ENCODE measurements around the gene STIP1.

The STIP1 gene

DNA sequence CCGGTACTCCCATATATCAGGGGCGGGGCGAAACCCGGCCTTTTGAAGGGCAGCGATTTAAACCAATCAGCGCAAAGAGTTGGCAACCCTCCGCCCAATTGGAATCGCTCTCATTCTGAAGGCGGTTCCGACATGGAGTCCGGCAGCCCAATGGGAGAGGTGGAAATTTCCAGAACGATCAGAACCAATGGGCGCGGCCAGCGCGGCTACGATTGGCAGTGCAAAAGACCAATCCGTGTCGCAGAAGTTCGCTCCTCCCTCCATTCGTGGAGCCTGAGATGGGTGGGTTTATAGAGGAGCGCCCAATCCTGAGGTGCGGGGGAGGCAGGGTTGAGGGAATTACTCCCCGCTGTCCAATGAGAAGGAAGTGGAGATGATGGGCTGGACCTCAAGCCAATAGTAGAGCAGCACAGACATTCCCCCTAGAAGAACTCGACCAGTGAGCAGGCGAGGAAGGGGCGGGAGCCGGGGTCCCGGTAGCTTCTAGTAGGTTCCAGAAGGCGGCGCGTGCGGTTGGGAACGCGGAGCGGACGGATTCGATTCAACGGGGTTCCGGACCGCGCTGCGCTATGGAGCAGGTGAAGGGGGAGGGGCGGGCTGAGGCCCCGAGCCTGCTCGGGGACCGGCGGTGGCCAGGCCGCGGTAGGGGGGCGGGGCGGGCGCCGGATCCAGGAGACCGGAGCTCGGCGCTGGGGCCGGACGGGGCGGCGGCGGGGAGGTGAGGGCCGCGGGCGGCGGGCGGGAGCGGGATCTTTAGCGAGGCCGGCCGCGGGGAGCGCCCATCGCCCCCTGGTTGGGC lies at the start of gene STIP1:
Gene STIP1 (plus strand): TSS at position 479 of the 799 bp plus-strand sequence. CDS start 91 bp downstream, at position 570.
- H3K4me1 ChIP-seq (ENCODE audit: control insufficient read depth, insufficient read depth, low read length) = peaks cover 34% of the 10 kb centered on the region
- H3K9me3 ChIP-seq (ENCODE audit: control insufficient read depth in 2 of 2, low read length in 2 of 2) = no peaks in the 10 kb centered on the region

DNA sequence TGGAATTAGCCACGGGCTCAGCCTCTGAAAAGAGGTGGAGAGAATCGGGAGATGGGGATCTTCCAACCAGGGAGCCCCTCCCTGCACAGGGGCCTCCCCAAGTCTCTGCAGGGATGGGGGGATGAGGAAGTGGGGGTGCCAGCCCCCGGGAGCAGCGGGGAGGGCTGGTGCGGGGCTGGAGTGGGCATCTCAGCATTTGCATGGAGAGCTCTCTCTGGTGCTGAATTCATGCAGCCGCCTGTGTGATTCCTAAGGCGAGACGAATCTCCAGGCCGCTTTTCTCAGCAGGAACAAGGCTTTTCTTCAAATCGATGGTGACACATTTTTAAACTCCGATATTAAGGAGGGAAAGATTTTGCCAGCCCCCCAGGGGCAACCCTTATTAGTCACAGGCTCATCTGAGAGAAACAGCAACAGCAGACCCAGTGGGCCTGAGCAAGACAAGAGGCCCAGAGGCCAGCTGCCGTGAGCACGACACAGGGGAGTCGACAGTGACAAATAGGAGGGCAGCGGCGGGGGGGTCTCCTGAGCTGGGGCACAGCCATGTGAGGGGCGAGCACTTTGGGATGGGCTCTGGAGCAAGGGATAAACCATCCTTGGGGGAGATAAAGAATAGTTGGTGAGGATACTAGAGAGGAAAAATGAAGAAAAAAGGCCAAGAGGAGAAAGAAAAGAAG lies 49.1 kb upstream of the STIP1 start:
- H3K36me3 ChIP-seq (ENCODE audit: control insufficient read depth in 2 of 2, insufficient read depth in 2 of 2, low read length in 2 of 2) = no peaks in the 10 kb centered on the region
- H3K4me3 ChIP-seq (ENCODE audit: low read length in 2 of 2) = no peak overlapping the region
- H3K27ac ChIP-seq (ENCODE audit: low read length) = no peak overlapping the region
- H3K4me1 ChIP-seq (ENCODE audit: control insufficient read depth, insufficient read depth, low read length) = peaks cover 17% of the 10 kb centered on the region
- H3K9me3 ChIP-seq (ENCODE audit: control insufficient read depth in 2 of 2, low read length in 2 of 2) = no peaks in the 10 kb centered on the region
- no peaks in the 10 kb centered on the region for H3K27me3 ChIP-seq (ENCODE audit: control insufficient read depth in 1 of 2, insufficient read depth in 2 of 2, low read length in 2 of 2)
- no peak overlapping the region for H3K9ac ChIP-seq (ENCODE audit: low read length in 2 of 2)

More for the DNA sequence above, at the start of gene STIP1:
- Histone ChIP-seq H3K27me3 (ENCODE audit: control insufficient read depth in 1 of 2, insufficient read depth in 2 of 2, low read length in 2 of 2) (no peaks in the 10 kb centered on the region), H3K9ac (ENCODE audit: low read length in 2 of 2) (peak within 1 kb of the TSS; percentile 85 to 87), H3K36me3 (ENCODE audit: control insufficient read depth in 2 of 2, insufficient read depth in 2 of 2, low read length in 2 of 2) (no peaks in the 10 kb centered on the region), H3K4me3 (ENCODE audit: low read length in 2 of 2) (peak within 1 kb of the TSS; percentile 81 to 86), H3K27ac (ENCODE audit: low read length) (peak within 1 kb of the TSS; percentile 91)

DNA sequence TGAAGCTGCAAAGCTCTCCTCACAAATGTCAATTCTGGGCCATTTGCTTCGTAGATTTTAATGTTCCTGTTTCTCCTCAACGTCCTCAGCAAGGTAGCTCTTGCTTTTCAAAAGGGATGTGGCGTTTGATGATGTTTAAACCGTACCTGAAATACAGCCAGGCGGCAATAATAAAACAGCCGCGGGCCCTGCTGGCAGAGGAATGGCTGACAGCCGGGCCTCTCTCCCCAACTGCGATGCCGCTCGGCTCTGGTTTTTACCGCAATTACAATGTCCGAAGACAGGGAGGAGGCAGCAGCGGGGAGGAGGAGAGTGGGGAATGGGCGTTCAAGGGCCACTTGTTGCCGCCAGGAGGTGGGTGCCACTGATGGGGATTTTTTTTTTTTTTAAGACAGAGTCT lies 47.6 kb upstream of the STIP1 start:
- H3K4me3 ChIP-seq (ENCODE audit: low read length in 2 of 2) = no peak overlapping the region
- H3K9me3 ChIP-seq (ENCODE audit: control insufficient read depth in 2 of 2, low read length in 2 of 2) = no peaks in the 10 kb centered on the region
- H3K36me3 ChIP-seq (ENCODE audit: control insufficient read depth in 2 of 2, insufficient read depth in 2 of 2, low read length in 2 of 2) = no peaks in the 10 kb centered on the region
- H3K27ac ChIP-seq (ENCODE audit: low read length) = no peak overlapping the region
- no peak overlapping the region for H3K9ac ChIP-seq (ENCODE audit: low read length in 2 of 2)
- no peaks in the 10 kb centered on the region for H3K27me3 ChIP-seq (ENCODE audit: control insufficient read depth in 1 of 2, insufficient read depth in 2 of 2, low read length in 2 of 2)
- peaks cover 17% of the 10 kb centered on the region for H3K4me1 ChIP-seq (ENCODE audit: control insufficient read depth, insufficient read depth, low read length)

DNA sequence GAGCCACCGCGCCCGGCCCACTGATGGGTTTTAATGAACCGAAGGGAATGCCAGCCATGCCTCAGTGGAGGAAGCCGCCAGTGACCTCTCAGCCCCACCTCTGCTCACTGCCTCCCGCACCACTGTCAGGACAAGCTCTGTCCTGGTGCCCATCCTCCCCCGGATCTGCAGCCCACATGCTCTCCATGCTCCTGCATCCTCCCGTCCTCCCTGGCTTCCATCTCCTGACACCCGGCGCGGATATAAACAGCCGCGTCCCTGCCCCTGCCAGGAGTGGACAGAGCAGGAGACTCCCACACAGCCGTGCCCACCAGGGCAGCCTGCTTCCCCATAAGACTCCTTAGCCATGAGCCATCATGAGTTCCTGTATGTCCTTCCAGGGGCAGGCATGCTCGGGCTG lies 46.9 kb upstream of the STIP1 start:
- H3K4me1 ChIP-seq (ENCODE audit: control insufficient read depth, insufficient read depth, low read length) = peaks cover 17% of the 10 kb centered on the region
- H3K9ac ChIP-seq (ENCODE audit: low read length in 2 of 2) = no peak overlapping the region
- H3K36me3 ChIP-seq (ENCODE audit: control insufficient read depth in 2 of 2, insufficient read depth in 2 of 2, low read length in 2 of 2) = no peaks in the 10 kb centered on the region
- no peak overlapping the region for H3K4me3 ChIP-seq (ENCODE audit: low read length in 2 of 2)
- no peak overlapping the region for H3K27ac ChIP-seq (ENCODE audit: low read length)
- H3K27me3 ChIP-seq (ENCODE audit: control insufficient read depth in 1 of 2, insufficient read depth in 2 of 2, low read length in 2 of 2) = no peaks in the 10 kb centered on the region
- H3K9me3 ChIP-seq (ENCODE audit: control insufficient read depth in 2 of 2, low read length in 2 of 2) = no peaks in the 10 kb centered on the region

DNA sequence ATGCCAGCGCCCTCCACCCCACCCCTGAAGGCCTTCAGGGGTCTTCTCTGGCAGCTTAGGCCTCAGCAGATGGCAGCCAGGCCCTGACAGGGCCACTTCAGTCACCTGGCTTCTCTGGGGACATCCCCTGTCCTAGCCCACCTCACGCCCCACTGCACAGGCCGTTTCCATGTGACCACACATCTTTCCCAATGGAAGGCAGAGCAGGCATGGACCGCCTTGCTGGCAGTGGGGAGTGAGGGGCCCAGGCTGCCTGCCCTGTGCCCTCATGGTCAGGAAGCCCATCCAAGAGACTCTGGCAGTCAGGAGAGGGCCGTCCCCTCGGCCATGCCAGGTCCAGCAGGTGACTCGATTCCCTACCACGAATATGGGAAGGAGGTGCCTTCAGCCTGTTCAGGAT lies 45.9 kb upstream of the STIP1 start:
- no peaks in the 10 kb centered on the region for H3K27me3 ChIP-seq (ENCODE audit: control insufficient read depth in 1 of 2, insufficient read depth in 2 of 2, low read length in 2 of 2)
- H3K27ac ChIP-seq (ENCODE audit: low read length) = no peak overlapping the region
- peaks cover 17% of the 10 kb centered on the region for H3K4me1 ChIP-seq (ENCODE audit: control insufficient read depth, insufficient read depth, low read length)
- no peak overlapping the region for H3K9ac ChIP-seq (ENCODE audit: low read length in 2 of 2)
- no peaks in the 10 kb centered on the region for H3K9me3 ChIP-seq (ENCODE audit: control insufficient read depth in 2 of 2, low read length in 2 of 2)
- H3K36me3 ChIP-seq (ENCODE audit: control insufficient read depth in 2 of 2, insufficient read depth in 2 of 2, low read length in 2 of 2) = no peaks in the 10 kb centered on the region
- H3K4me3 ChIP-seq (ENCODE audit: low read length in 2 of 2) = no peak overlapping the region

DNA sequence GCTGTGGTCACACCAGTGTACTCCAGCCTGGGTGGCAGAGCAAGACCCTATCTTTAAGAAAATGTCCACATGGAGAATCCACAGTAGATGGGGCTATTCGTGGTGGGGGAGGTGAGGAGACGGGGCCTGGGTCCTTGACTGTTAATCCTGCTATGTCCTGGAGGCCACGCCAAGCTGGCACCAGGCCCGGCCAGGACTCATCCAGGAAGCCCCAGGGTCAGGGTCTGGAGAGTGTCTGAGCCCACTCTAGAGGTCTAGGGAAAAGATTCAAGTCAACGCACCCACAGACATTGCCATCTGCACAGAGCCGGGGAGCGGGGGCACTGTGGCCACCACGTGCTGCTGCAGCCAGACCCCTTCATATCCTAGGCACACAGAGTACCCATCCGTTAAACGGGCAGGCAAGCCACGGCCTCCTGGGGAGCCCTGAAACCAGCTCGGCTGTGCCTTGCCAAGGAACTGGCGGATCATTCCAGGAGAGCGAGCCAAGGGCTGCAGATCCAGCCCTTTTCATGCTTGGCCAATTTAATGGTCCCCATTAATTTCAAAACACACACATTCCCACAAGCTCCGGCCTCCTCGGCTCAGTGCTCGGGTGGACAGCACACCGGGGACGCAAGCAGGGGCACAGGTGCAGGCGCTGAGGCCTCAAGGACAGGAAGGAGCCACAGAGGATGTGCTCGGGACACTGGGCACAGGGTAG lies 44.7 kb upstream of the STIP1 start:
- Histone ChIP-seq H3K4me3 (ENCODE audit: low read length in 2 of 2) (no peak overlapping the region), H3K4me1 (ENCODE audit: control insufficient read depth, insufficient read depth, low read length) (peaks cover 17% of the 10 kb centered on the region), H3K9me3 (ENCODE audit: control insufficient read depth in 2 of 2, low read length in 2 of 2) (no peaks in the 10 kb centered on the region), H3K36me3 (ENCODE audit: control insufficient read depth in 2 of 2, insufficient read depth in 2 of 2, low read length in 2 of 2) (peaks cover 0 to 2% of the 10 kb centered on the region in 2 donors), H3K9ac (ENCODE audit: low read length in 2 of 2) (peak overlapping the region in 1 of 2 donors; percentile 21), H3K27ac (ENCODE audit: low read length) (no peak overlapping the region), H3K27me3 (ENCODE audit: control insufficient read depth in 1 of 2, insufficient read depth in 2 of 2, low read length in 2 of 2) (no peaks in the 10 kb centered on the region)

DNA sequence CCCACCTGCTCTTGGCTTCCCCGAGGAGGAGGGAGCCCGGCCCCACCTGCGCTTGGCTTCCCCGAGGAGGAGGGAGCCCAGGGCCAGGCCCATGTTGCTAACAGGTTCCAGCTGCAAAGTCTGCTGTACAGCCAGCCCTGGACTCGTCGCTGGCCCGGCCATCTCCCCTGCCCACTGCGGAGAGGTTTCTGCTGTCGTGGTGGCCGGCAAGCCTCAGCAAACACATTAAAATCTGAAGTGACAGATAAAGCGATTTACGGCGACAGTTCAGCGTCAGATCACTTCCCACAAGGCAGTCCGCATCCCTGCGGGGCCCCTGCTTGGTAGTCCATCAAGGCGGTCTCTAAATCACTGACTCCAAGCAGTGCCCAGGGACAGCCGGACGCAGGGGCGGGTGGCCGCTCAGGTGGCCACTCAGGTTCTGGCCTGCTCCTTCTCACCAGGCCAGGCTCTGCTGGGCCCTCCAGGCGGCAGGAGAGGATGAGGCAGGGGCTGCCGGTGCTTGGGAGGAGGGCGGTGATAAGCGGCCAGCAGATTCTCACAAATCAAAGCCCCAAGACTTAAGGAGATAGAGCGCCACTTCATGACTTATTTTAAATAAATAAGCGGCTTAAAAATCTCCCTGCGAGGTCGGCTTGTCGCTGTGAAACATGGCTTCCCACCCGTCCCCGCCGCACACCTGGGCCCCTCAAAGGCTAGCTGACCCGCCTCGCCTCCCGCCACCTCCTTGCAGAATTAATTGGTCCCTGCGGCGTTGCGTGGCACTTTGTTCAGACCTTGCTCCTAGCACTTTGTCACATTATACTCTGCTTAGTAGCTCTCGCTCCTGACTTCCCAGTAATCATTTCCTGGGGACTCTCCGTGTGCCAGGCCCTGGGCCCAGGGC lies 41.1 kb upstream of the STIP1 start:
- peaks cover 30% of the 10 kb centered on the region for H3K4me1 ChIP-seq (ENCODE audit: control insufficient read depth, insufficient read depth, low read length)
- peaks cover 0 to 2% of the 10 kb centered on the region in 2 donors for H3K36me3 ChIP-seq (ENCODE audit: control insufficient read depth in 2 of 2, insufficient read depth in 2 of 2, low read length in 2 of 2)
- H3K27me3 ChIP-seq (ENCODE audit: control insufficient read depth in 1 of 2, insufficient read depth in 2 of 2, low read length in 2 of 2) = no peaks in the 10 kb centered on the region
- H3K9me3 ChIP-seq (ENCODE audit: control insufficient read depth in 2 of 2, low read length in 2 of 2) = no peaks in the 10 kb centered on the region
- H3K27ac ChIP-seq (ENCODE audit: low read length) = no peak overlapping the region
- no peak overlapping the region for H3K4me3 ChIP-seq (ENCODE audit: low read length in 2 of 2)
- H3K9ac ChIP-seq (ENCODE audit: low read length in 2 of 2) = no peak overlapping the region

DNA sequence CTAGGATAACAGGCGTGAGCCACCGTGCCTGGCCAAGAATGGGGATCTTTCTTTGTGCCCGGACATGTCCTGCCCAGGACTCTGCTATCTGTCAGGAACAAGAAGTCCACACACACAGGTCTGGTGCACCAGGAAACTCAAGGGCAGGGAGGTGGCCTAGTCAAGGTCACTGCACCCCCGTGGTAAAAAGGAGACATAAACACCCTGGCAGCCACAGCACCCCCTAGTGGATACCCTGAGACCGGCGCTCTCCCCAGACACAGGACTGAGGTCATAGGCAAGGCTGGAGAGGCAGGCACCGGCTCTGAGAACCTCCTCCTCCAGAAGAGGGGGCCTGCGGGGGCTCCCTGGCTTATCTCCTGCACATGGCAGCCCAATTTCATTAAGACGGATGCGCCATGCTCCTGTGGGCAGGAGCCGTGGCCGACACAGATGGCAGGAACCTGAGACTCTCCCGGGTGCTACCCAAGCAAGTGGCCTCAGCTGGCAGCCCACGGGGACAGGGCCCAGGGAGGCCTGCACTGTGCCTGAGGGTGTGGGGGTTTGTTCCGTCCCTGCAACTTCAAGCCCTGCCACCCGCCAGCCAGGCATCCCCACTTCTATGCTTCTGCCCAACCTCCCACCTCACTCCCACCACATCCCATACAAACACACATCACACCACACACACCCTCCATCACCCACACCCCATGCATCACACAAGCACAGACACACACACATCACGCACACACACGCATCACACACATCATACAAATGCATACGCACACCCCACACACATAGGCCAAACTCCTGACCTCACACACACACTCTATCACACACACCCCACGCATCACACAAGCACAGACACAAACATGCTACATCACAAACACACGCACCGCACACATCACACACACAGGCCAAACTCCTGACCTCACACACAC lies 39.7 kb upstream of the STIP1 start:
- no peaks in the 10 kb centered on the region for H3K27me3 ChIP-seq (ENCODE audit: control insufficient read depth in 1 of 2, insufficient read depth in 2 of 2, low read length in 2 of 2)
- H3K9ac ChIP-seq (ENCODE audit: low read length in 2 of 2) = no peak overlapping the region
- no peak overlapping the region for H3K4me3 ChIP-seq (ENCODE audit: low read length in 2 of 2)
- H3K9me3 ChIP-seq (ENCODE audit: control insufficient read depth in 2 of 2, low read length in 2 of 2) = no peaks in the 10 kb centered on the region
- H3K4me1 ChIP-seq (ENCODE audit: control insufficient read depth, insufficient read depth, low read length) = peaks cover 28% of the 10 kb centered on the region
- H3K27ac ChIP-seq (ENCODE audit: low read length) = no peak overlapping the region
- H3K36me3 ChIP-seq (ENCODE audit: control insufficient read depth in 2 of 2, insufficient read depth in 2 of 2, low read length in 2 of 2) = peaks cover 0 to 2% of the 10 kb centered on the region in 2 donors

DNA sequence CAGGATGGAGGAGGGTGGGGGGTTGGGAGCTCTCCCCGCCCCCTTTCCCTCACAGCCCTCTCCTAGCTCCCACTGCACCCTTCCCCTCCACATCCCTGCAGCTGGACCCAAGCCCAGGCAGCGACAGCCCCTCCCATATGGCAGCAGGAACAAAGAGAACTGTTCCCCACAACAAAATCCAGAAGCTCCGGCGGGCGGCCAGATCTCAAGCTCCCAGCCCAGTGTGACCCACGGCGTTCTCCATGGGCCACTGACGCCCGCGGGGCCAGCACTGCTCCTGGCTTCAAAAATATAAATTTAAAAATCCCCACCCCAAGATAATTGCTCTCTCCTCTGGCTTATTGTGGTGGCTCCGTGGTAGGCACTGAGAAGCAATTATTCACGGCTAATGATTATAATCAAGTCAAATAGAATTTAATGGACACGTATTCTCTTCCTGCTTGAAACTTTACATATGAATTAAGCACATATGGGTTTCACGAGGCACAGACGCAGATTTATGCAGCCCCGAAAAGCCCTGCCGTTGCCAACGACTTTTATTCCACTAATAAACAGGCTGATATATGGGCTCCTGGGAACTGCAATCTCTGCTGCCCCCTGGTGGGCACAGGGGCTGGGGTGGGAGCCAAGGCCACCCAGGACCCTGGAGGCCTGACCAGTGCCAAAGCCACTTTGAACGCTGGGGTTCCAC lies 37.6 kb upstream of the STIP1 start:
- Histone ChIP-seq H3K4me3 (ENCODE audit: low read length in 2 of 2) (peak overlapping the region; percentile 28 to 69), H3K27me3 (ENCODE audit: control insufficient read depth in 1 of 2, insufficient read depth in 2 of 2, low read length in 2 of 2) (no peaks in the 10 kb centered on the region), H3K9me3 (ENCODE audit: control insufficient read depth in 2 of 2, low read length in 2 of 2) (no peaks in the 10 kb centered on the region), H3K27ac (ENCODE audit: low read length) (peak overlapping the region; percentile 86), H3K36me3 (ENCODE audit: control insufficient read depth in 2 of 2, insufficient read depth in 2 of 2, low read length in 2 of 2) (peaks cover 0 to 2% of the 10 kb centered on the region in 2 donors), H3K4me1 (ENCODE audit: control insufficient read depth, insufficient read depth, low read length) (peaks cover 31% of the 10 kb centered on the region), H3K9ac (ENCODE audit: low read length in 2 of 2) (peak overlapping the region; percentile 8 to 68)
